Activated B cell treated with CpG ODN at 0.5 μM for 24 hours (primary cell): Measurements from ENCODE around the gene RNF25. TPM values are rescaled to one million over a fixed set of nuclear protein-coding genes. Genes with fewer than 3 reads are reported as not detected.

ENCODE experiments used
- ATAC-seq: fragments of 200-7000 bp; cut with Tn5 transposase; one replicate; pipeline ENCODE4 v1.10.0; 2021; ENCODE audit warnings: low read depth, mild to moderate bottlenecking, moderate library complexity
- CTCF ChIA-PET: fragments of 350-600 bp; sonication (Branson Sonifier 250); formaldehyde crosslinking; loops from one replicate; lab custom pipeline; 2021; ENCODE audit warnings: antibody characterized with exemption; lab: Charles Lee
- POLR2A ChIA-PET: fragments of 350-600 bp; sonication (Branson Sonifier 250); formaldehyde crosslinking; loops from one replicate; lab custom pipeline; 2021; ENCODE audit warnings: antibody characterized with exemption; lab: Charles Lee
- DNase-seq: peaks from one replicate; pipeline ENCODE4 v3.0.0; 2022
- H3K27ac Mint-ChIP-seq: one replicate; pipeline ENCODE4 v1.8.0; 2020; ENCODE audit warnings: mixed read lengths
- H3K27me3 Mint-ChIP-seq: one replicate; pipeline ENCODE4 v1.8.0; 2021; ENCODE audit warnings: mixed read lengths
- H3K36me3 Mint-ChIP-seq: one replicate; pipeline ENCODE4 v1.8.0; 2021; ENCODE audit warnings: low read depth, mixed read lengths
- H3K4me1 Mint-ChIP-seq: one replicate; pipeline ENCODE4 v1.8.0; 2021; ENCODE audit warnings: mixed read lengths
- H3K4me3 Mint-ChIP-seq: one replicate; pipeline ENCODE4 v1.8.0; 2020; ENCODE audit warnings: mild to moderate bottlenecking, mixed read lengths
- H3K9me3 Mint-ChIP-seq: one replicate; pipeline ENCODE4 v1.8.0; 2020; ENCODE audit warnings: mixed read lengths
- CTCF ChIP-seq: fragments of 200-600 bp; IDR thresholded peaks from one replicate; pipeline ENCODE4 v1.8.0; 2022; ENCODE audit warnings: antibody characterized with exemption, mild to moderate bottlenecking
- intact Hi-C: fragments of 100-400 bp; cut with micrococcal nuclease; formaldehyde crosslinking; loops from one replicate; pipeline ENCODE4 v1.15.1; 2024
- total RNA-seq: library from RNA; stranded (reverse); gene quantifications from 2 replicates; pipeline ENCODE4 v1.2.3, GENCODE V29; 2022

Gene RNF25
- total RNA-seq, 1 donor from 2014 or later = 35.1 TPM

- no peaks in the 10 kb centered on the region for H3K9me3 Mint-ChIP-seq
- no peaks in the 10 kb centered on the region for H3K4me1 Mint-ChIP-seq
- no peak overlapping the region for H3K4me3 Mint-ChIP-seq
- intact Hi-C loops = no loop called here
- no peak for ATAC-seq
- H3K36me3 Mint-ChIP-seq = peaks cover 90% of the 10 kb centered on the region
- CTCF ChIA-PET = no interaction called here
- POLR2A ChIA-PET = no interaction called here
- no peak for TF ChIP-seq CTCF
- no peak for DNase-seq
- no peak overlapping the region for H3K27ac Mint-ChIP-seq
- no peaks in the 10 kb centered on the region for H3K27me3 Mint-ChIP-seq
Measured at GRCh38 chr2:218638372-218638771, 33.4 kb downstream of the RNF25 start.

- no peak overlapping the region for H3K27ac Mint-ChIP-seq
- no peak for TF ChIP-seq CTCF
- intact Hi-C loops = no loop called here
- no peaks in the 10 kb centered on the region for H3K9me3 Mint-ChIP-seq
- no peaks in the 10 kb centered on the region for H3K27me3 Mint-ChIP-seq
- ChIA-PET POLR2A (interaction anchor here (1.3 kb wide), 1 partner anchor 23 kb away, joined by 7 read pairs; the partner anchor contains the start of genes BCS1L and ZNF142), CTCF (no interaction called here)
- ATAC-seq (no peak), DNase-seq (no peak)
- H3K36me3 Mint-ChIP-seq = peaks cover 74% of the 10 kb centered on the region
- no peak overlapping the region for H3K4me3 Mint-ChIP-seq
- H3K4me1 Mint-ChIP-seq = no peaks in the 10 kb centered on the region
Measured at GRCh38 chr2:218635719-218636118, 36.1 kb downstream of the RNF25 start.

GRCh38 chr2:218631837-218632236 lies 40.0 kb downstream of the RNF25 start:
- DNase-seq (no peak), ATAC-seq (no peak)
- CTCF ChIA-PET = no interaction called here
- H3K9me3 Mint-ChIP-seq = no peaks in the 10 kb centered on the region
- peaks cover 39% of the 10 kb centered on the region for H3K36me3 Mint-ChIP-seq
- POLR2A ChIA-PET = no interaction called here
- H3K27ac Mint-ChIP-seq = no peak overlapping the region
- no peak overlapping the region for H3K4me3 Mint-ChIP-seq
- no peaks in the 10 kb centered on the region for H3K4me1 Mint-ChIP-seq
- no peaks in the 10 kb centered on the region for H3K27me3 Mint-ChIP-seq
- intact Hi-C loops = no loop called here
- no peak for TF ChIP-seq CTCF

GRCh38 chr2:218627939-218628338 lies 43.9 kb downstream of the RNF25 start:
- DNase-seq = no peak
- POLR2A ChIA-PET = no interaction called here
- H3K4me3 Mint-ChIP-seq = no peak overlapping the region
- no peak overlapping the region for H3K27ac Mint-ChIP-seq
- no peaks in the 10 kb centered on the region for H3K27me3 Mint-ChIP-seq
- peaks cover 5% of the 10 kb centered on the region for H3K4me1 Mint-ChIP-seq
- TF ChIP-seq CTCF = no peak
- peaks cover 3% of the 10 kb centered on the region for H3K36me3 Mint-ChIP-seq
- CTCF ChIA-PET = interaction anchor here (1.1 kb wide), 1 partner anchor 21 kb away, joined by 3 read pairs; no protein-coding TSS in a partner anchor
- H3K9me3 Mint-ChIP-seq = no peaks in the 10 kb centered on the region
- no peak for ATAC-seq
- intact Hi-C loops = no loop called here

GRCh38 chr2:218626369-218626768 lies 45.4 kb downstream of the RNF25 start:
- Mint-ChIP-seq H3K9me3 (no peaks in the 10 kb centered on the region), H3K36me3 (no peaks in the 10 kb centered on the region), H3K27ac (no peak overlapping the region), H3K27me3 (no peaks in the 10 kb centered on the region), H3K4me3 (no peak overlapping the region), H3K4me1 (peaks cover 5% of the 10 kb centered on the region)
- intact Hi-C loops = no loop called here
- no peak for TF ChIP-seq CTCF
- no peak for DNase-seq
- POLR2A ChIA-PET = no interaction called here
- CTCF ChIA-PET = no interaction called here
- ATAC-seq = no peak
